ENCODE results near the gene RIOK3.
A peak's percentile ranks its signal among the peaks of the same experiment; 100 is the strongest.
"Not testable (repeated sequence)": the region's sequence is repeated elsewhere in the genome, so short reads cannot be mapped to it uniquely, and the experiment has no call there.

The RIOK3 gene, protein sequence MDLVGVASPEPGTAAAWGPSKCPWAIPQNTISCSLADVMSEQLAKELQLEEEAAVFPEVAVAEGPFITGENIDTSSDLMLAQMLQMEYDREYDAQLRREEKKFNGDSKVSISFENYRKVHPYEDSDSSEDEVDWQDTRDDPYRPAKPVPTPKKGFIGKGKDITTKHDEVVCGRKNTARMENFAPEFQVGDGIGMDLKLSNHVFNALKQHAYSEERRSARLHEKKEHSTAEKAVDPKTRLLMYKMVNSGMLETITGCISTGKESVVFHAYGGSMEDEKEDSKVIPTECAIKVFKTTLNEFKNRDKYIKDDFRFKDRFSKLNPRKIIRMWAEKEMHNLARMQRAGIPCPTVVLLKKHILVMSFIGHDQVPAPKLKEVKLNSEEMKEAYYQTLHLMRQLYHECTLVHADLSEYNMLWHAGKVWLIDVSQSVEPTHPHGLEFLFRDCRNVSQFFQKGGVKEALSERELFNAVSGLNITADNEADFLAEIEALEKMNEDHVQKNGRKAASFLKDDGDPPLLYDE

DNA sequence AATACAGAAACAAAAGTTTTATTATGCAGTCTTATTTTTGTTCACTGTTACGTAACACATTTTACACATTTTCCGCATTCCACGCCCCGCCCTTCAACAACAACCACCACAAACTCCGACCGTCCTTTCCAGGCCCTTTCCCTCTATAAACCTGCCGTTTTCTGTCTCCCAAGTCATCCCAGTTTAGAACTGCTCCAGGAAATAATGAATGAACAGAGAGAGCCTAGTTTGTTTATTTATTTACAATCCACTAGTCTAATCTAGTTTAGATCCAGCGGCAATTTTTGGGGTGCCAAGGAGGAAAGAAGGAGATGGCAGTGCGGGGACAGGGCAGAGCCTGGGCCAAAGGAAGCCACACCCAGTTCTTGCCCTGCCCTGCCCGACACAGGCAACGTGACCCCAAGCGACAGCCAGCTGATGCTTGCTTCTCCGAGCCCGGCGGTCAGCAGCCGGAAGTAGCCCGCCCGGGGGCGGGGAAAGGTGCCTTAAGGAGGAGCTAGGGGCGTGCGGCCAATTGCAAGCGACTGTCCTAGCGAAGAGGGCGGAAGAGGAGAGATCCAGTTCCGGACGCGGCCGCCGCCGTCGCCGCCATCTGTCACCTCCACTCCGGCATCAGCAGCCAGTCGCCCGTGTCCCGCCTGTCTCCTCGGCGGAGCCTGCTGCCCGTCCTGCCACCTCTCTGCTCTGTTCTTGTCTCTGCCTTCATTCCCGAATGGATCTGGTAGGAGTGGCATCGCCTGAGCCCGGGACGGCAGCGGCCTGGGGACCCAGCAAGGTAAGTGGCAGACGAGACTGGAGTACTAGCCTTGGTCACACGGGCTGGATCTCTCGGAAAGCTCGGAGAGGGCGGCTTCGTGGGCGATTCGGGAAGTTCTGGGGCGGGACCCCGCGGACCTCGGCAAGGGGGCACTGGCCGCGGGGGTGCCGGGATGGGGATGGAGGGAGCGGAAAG lies at the start of gene RIOK3:
Gene RIOK3 (plus strand): TSS at position 560 of the 952 bp plus-strand sequence. CDS start 153 bp downstream, at position 713.
- peak; percentile 98 for DNase-seq (ENCODE audit: low spot score)

DNA sequence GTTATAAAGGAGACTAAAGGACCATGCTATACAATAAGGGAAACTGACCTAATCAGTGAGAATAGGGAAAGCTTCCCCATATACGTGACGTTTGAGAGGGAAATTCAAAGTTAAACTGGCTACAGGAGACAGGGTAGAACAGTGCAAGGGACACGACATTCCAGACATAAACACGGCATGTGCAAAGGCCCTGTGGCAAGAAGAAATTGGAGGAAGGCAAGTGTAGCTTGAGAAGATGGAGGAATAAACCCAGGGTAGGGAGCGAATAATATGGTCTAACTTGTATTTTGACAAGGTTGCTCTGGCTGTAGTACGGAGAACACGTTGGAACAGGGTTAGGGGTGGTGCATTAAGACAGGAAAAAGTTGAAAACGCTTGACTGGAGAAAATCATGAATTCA lies 49.8 kb upstream of the RIOK3 start:
- DNase-seq (ENCODE audit: low spot score): no peak

DNA sequence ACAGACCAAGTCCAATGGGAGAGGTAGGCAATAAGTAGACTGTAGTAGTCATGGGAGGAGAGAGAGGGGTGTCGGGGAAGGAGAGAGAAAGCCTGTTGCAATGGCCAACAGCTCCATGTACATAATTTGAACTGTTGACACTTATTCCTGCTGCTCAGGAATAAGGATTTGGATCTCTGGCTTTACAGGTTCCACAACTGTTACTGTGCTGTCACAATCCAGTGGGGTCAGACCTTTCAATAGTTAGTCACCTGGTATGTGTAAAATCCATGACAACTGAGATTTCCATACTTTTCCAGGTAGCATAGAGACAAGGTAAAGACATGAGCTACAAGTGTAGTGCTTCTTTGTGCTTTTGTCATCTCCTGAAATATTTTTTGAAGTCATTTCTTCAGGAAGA lies 47.5 kb upstream of the RIOK3 start:
- DNase-seq (ENCODE audit: low spot score): no peak

DNA sequence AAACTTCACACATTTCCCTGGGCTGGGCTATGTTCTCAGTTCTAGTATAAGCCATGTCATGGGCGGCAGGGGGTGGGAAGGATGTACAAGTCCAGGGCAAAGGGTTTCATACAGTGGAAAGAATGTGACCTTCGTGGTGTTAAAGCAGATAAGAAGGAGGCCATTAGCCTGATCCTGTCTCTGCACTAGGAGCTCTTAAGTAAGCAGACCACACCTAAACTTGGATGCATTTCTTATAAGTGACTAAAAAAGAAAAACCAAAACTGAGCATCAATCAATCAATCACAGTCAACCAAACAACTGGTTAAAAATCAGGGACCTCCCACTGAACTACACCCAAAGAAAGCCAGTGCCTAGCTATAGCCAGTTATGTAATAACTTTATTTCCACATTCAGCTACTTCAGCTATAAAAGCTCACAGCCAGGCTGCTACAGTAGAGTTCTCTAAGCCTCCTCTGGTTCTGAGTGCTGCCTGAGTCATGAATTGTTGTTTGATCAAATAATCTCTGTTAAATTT lies 46.8 kb upstream of the RIOK3 start:
- no peak for DNase-seq (ENCODE audit: low spot score)

DNA sequence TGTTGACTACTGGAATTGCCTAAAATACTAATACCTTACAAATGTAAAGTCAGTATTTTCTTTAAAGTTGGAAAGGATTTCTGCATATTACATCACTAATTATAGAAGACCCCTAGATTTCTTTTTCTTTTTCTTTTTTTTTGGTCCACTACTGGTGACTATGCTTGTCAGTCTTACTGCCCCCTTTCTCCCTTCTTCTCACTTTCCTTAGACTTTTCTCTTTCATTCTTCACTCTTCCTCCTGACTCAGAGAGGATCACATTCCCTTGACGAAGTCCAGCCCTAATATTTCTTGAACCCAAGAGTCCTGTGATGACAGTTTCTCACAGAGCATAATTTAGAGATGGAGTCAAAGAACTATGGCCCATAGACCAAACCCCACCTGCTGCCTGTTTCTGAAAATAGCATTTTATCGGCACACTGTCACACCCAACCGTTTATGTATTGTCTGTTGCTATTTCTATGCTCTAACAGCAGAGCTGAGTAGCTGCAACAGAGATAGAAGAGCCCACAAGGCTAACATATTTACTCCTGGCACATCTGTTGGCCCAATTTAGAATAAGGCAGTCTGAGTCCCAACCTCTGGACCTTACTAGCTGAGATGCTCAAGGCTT lies 40.6 kb upstream of the RIOK3 start:
- DNase-seq (ENCODE audit: low spot score): no peak

DNA sequence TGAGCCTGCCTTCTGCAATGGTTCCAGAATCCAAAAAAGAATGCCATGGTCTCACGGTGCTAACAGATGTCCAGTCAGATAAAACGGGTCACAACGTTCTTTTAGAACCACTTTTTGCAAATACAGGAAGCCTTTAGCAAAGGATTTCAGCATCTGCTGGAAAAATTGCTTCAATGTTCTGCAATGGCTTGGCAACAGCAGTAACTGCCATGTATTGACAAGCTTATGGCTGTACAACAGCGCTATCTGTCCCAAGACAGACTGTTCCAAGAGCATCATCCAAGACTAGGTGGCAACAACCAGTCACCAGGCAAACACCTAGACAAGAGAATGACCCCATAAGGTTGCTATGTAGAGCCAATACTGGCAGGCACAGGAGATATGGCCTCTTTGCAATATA lies 37.6 kb upstream of the RIOK3 start:
- DNase-seq (ENCODE audit: low spot score): no peak

DNA sequence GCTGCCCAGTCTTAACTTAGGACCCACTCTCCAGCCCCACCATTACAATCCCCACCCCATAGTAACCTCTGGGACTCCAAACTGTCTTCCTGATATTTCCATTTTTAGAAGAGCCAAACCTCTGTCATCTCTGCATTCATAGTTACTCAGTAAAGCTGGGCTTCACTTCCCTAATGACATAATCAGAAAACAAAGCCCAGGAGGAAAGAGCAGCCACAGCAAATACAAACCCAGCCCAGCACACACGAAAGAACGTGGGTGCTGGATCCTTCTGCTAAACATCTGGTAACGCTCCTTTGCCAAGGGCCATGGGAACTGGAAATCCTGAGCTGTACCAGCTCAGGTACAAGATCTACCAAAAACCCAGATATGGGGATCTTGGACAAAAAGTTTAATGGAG lies 36.8 kb upstream of the RIOK3 start:
- no peak for DNase-seq (ENCODE audit: low spot score)

DNA sequence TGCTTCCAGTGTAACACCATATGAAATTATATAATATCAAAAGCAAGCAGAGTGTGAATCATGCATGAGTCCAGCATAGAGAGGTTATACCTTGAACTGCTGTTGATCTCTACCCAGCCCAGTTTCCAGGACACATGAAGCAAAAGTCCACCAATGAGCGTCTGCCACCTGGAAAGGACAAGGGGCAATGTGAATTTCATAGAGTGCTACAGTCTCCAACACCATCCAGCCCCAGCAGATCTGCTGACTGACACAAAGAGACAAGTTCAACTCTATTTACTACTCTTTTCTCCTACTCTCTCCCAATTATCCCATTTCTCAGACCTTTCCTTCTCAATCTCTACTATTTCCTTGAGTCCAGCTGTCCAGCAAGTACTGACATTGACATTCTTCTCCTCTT lies 31.8 kb upstream of the RIOK3 start:
- peak; percentile 40 for DNase-seq (ENCODE audit: low spot score)

DNA sequence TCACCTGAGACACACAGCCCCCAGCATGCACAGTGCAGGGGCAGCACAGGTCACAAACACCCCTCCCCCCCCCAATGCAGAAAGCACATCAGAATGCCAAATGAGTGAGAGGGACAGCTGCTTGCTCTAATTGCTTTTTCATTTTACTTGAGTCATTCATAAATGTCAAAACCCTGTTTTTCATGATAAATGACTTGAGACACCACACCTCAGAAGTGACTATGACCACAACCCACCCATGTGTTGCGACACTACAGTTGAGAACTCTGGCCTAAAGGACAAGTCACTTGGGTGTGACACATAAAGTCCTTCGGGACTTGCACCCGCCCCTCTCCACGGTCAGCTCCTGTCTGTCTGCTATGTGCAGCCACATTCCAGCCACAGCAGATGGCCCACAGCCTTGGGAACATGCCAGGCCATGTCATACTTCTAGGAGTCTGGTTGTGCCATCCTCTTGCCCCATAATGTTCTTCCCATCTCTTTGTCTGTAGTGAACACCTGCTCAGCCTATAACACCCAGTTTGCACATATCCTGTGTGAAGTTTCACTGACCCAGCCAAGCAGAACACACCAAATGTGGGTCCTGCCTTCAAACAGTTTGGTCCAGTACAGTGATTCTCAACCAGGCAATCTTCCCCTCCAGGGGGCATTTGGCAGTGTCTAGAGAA lies 30.2 kb upstream of the RIOK3 start:
- peak; percentile 89 for DNase-seq (ENCODE audit: low spot score)

DNA sequence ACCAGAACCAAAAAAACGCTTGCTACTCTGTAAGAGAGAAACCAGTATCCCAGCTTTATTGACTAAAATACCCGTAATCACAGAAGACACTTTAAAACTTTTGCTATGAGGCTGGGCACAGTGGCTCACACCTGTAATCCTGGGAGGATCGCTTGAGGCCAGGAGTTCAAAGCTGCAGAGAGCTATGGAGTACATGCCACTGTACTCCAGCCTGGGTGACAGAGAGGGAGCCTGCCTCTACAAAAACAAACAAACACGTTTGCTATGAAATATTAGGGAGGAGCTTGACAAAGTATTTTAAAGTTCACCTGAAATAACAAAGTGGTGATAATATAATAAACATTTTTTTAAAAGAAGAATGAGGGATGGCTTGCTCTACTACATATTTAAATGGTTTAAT lies 28.5 kb upstream of the RIOK3 start:
- no peak for DNase-seq (ENCODE audit: low spot score)

DNA sequence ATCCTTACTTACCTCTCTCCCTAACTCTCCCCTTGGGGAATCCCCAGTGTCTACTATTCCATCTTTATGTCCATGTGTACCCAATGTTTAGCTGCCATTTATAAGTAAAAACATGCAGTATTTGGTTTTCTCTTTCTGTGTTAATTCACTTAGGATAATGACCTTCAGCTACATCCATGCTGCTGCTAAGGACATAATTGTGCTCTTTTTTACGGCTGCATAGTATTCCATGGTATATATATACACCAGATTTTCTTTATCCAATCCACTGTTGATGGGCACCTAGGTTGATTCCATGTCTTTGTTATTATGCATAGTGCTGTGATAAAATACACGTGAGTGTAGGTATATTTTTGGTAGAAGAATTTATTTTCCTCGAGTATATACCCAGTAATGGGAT lies 24.3 kb upstream of the RIOK3 start:
- DNase-seq (ENCODE audit: low spot score): no peak

DNA sequence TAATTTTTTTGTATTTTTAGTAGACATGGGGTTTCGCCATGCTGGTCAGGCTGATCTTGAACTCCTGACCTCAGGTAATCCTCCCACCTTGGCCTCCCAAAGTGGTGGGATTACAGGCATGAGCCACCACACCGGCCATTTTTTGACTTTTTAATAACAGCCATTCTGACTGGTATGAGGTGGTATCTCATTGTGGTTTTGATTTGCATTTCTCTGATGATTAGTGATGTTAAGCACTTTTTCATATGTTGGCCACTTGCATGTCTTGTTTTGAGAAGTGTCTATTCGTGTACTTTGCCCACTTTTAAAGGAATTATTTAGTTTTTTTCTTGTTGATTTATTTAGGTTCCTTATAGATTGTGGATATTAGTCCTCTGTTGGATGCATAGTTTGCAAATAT lies 23.5 kb upstream of the RIOK3 start:
- not testable (repeated sequence) for DNase-seq (ENCODE audit: low spot score)

DNA sequence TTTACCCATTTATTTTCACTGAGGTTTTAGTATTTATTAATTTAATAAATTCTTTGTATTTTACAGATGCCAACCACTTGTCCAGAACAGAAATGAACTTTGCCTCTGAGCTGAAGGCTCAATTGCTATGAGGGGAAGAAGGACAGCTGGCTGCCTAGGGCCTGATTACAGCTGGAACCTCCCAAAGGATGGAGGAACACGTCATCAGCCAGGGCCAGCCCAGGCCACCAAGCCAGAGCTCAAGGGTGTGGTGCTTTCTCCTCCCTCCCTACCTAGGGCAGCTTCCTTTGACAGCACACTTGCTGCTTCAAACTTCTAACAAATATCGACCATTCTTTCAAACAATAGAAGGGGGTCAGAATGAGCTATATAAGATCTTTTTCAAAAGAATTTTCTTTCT lies 19.7 kb upstream of the RIOK3 start:
- DNase-seq (ENCODE audit: low spot score): peak; percentile 88

DNA sequence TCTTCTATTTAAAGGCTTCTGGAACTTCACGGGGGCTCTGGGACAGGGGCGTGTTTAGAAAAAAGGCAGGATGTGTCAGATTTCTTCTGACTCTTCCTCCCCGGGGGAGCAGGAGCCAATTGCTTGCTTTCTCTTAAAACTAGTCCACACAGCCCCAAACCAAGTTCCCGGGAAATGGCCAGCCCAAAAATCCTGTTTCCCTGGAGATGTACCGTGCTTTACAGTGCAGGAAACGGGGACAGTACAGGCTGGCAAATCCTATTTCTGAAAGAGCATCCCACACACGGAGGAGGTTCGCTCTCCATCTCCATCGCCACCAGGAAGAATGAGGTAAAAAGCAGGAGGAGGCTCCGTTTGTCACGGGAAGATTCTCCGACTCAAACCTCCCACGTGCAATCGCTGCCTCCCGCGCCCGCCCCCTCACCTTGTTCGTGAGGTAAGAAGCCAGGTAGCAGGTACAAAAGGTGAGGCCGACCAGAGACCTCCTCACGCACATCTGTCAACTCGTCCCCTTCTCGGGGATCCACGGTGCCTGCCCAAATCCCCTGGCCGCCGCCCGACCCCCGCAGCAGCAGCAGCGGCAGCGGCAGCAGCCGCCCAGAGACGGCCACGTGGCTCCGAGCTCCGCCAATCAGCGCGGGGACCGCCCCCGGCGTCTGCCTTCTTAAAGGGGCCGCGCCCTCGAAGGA lies 15.6 kb upstream of the RIOK3 start:
- peak; percentile 84 for DNase-seq (ENCODE audit: low spot score)

DNA sequence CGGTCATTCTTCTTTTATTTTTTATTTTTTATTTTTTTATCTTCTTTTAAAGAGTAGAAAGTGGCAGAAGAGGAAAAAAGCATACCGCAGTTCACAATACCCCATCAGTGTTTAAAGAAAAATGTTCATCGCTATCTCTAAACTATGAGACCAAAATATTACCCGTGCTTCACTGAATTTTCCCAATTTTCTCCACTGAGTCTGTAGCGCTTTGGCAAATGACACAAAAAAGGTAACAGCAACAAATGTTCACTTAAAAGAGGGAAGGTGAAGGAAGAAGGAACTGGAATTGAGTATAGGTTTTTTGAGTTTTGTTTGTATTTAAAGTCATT lies 15.1 kb upstream of the RIOK3 start:
- no peak for DNase-seq (ENCODE audit: low spot score)

DNA sequence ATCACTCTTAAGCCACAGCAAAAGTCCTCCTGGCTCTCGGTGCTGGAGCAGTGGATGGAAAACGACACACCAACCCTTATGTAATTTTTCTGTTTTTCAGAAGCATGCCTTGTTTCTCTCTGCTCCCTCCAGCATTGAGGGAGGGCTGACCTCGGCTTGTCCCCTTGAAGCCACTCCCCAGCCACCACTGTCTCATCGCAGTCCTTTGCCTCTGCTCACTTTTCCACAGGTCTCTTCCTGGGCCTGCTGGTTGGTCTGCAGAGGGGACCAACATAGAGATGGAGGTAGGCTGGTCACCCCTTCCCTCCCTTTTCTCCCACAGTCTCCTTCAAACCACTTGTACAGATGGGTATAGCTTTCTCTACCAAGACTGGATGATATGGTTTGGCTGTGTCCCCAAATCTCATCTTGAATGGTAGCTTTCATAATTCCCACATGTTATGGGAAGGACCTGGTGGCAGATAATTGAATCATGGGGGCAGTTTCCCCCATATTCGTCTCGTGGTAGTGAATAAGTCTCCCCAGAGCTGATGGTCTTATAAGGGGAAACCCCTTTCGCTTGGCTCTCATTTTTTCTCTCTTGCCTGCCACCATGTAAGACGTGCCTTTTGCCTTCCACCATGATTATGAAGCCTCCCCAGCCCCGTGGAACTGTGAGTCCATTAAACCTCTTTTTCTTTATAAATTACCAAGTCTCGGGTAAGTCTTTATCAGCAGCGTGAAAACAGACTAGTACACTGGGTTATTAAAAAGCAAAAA lies 14.3 kb upstream of the RIOK3 start:
- no peak for DNase-seq (ENCODE audit: low spot score)

DNA sequence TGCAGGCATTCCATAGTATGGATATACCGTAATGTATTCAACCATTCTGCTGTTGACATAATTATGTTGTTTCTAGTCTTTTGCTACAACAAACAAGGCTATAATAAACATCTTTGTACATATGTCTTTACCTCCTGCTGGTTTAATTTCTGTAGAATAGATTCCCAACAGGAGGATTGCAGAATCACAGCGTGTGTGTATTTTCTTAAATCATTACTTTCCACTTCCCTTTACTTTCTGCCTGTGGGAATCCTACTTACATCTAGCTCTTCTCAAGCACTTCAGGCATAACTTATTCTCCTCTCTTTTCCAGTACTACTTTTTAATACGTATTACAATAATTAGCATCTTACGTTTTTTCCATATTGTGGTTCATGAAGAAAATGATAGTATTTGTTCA lies 13.0 kb upstream of the RIOK3 start:
- no peak for DNase-seq (ENCODE audit: low spot score)

DNA sequence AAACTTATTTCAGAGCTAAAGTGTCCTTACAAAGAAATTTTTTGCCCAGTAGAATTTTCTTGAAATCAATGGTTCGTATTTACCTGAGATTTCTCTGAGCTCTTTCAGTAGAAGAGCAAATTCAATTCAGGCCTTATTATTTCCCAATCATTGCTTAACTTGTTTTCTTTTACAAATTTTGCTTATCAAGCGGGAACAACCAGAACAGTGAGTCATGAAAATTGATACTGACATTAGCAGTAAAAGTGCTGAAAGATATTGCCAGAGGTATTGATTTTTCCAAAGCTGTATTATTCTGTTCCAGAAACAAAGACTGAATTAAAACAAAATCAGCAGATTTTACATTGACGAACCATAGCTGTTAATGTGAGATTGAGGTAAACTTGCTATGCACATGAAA lies 10.1 kb upstream of the RIOK3 start:
- no peak for DNase-seq (ENCODE audit: low spot score)

DNA sequence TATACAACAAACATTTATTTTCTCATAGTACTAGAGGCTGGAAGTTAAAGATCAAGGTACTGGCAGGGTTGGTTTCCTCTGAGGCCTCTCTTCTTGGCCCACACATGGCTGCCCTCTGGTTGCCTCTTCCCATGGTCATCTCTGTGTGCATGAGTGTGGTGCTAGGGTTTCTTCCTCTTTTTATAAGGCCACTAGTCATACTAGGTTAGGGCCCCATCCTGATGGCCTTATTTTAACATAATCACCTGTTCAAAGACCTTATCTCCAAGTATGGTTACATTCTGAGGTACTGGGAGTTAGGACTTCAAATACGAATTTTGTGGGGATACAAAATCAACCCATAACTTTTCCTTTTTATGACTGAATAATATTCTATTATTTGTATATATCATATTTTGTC lies 4.8 kb upstream of the RIOK3 start:
- no peak for DNase-seq (ENCODE audit: low spot score)

DNA sequence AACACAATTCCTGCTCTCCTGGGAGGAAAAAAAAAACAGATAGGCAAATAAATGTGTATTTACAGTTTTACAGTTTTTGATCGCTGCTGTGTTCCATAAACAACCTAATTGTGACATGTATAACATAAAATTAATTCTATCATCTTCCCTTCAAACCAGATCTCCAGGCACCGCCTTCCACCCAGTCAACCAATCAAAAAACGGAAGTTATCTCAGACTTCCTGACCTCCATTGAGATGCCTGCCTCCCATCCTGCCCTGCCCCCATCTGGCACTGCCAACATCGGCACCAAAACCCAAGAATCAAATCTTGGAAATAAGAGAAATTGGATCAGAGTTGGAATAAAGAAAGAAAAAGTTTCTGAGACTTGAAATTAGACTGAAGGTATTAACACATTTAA lies 3.1 kb upstream of the RIOK3 start:
- DNase-seq (ENCODE audit: low spot score): peak; percentile 56

All from hematopoietic multipotent progenitor cell treated with erythropoietin and hydrocortisone succinate and interleukin-3 and kit ligand, for 17 days (in vitro differentiated cells).